SK-N-MC (cell line): ENCODE data around the gene S100A4.

ENCODE experiments used
- EZH2 ChIP-seq: fragments of 200-600 bp; sonication (generic); IDR thresholded peaks from one replicate; pipeline ENCODE4 v1.6.1; 2017; ENCODE audit warnings: antibody characterized with exemption
- POLR2AphosphoS5 ChIP-seq: IDR thresholded peaks from 2 replicates; pipeline ENCODE4 v1.6.1; 2012; ENCODE audit warnings: mild to moderate bottlenecking, low read depth, low read length, borderline replicate concordance

DNA sequence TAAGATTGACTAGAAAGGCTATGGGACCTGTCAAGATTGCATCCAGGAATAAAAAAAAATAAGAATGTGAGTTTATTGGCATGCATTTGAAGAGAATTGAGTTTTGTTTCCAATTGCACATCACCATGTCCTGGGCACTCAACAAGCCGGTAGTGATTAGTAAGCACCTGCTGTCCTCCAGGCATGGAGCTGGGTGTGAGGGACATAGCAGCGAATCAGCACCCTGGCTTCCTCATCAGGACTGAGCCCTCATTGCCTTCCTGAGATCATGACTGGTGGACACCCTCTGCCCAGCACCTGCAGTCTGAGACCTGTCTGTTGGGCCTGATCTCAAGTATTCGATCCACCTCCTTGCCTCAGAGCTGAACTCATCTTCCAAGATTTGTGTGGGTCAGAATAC lies 36.6 kb downstream of the S100A4 start:
- TF ChIP-seq EZH2 (no peak), POLR2AphosphoS5 (no peak)
